Neuronal stem cell (in vitro differentiated cells): ENCODE measurements around the gene ELMO1.

Experiments used
- DNase-seq: peaks from one replicate; pipeline ENCODE4 v3.0.0-alpha.2; 2013; ENCODE audit warnings: low spot score
- H2AFZ ChIP-seq: one replicate; pipeline ENCODE4 v1.6.1; 2013; ENCODE audit warnings: mild to moderate bottlenecking, low read length, inconsistent platforms
- H2AK5ac ChIP-seq: 2 replicates; pipeline ENCODE4 v1.6.1; 2013; ENCODE audit warnings: low read depth, mild to moderate bottlenecking, inconsistent platforms, low read length, moderate library complexity, mixed read lengths
- H2BK120ac ChIP-seq: 2 replicates; pipeline ENCODE4 v1.6.1; 2013; ENCODE audit warnings: low read depth, mild to moderate bottlenecking, inconsistent platforms, low read length, moderate library complexity, mixed read lengths
- H2BK12ac ChIP-seq: one replicate; pipeline ENCODE4 v1.6.1; 2013; ENCODE audit warnings: low read length, inconsistent platforms
- H2BK15ac ChIP-seq: 2 replicates; pipeline ENCODE4 v1.6.1; 2013; ENCODE audit warnings: mild to moderate bottlenecking, low read length, inconsistent platforms, mixed read lengths
- H2BK5ac ChIP-seq: one replicate; pipeline ENCODE4 v1.6.1; 2013; ENCODE audit warnings: inconsistent platforms, mild to moderate bottlenecking, low read length, moderate library complexity
- H3K14ac ChIP-seq: one replicate; pipeline ENCODE4 v1.6.1; 2013; ENCODE audit warnings: low read length, inconsistent platforms
- H3K18ac ChIP-seq: 2 replicates; pipeline ENCODE4 v1.6.1; 2013; ENCODE audit warnings: low read length, inconsistent platforms
- H3K23ac ChIP-seq: 2 replicates; pipeline ENCODE4 v1.6.1; 2013; ENCODE audit warnings: low read depth, mild to moderate bottlenecking, mixed read lengths, low read length, inconsistent platforms; ENCODE audit not compliant: poor library complexity
- H3K27ac ChIP-seq: replicated peaks from 3 replicates; pipeline ENCODE4 v1.5.1; 2013; ENCODE audit warnings: low read length, inconsistent platforms
- H3K27me3 ChIP-seq, 3 experiments: 2 replicates each; pipeline ENCODE4 v1.6.1; 2013; ENCODE audit warnings: low read length in 3 of 3, mild to moderate bottlenecking in 2 of 3, inconsistent platforms in 1 of 3, low read depth in 1 of 3, mixed read lengths in 1 of 3, moderate library complexity in 1 of 3; ENCODE audit not compliant: control insufficient read depth in 3 of 3, insufficient read depth in 3 of 3
- H3K36me3 ChIP-seq, 2 donors: replicated peaks in 1 of 2; 2 replicates each; pipeline ENCODE4 v1.6.1; 2013; ENCODE audit warnings: low read length in 2 of 2; ENCODE audit not compliant: control insufficient read depth in 2 of 2, insufficient read depth in 2 of 2
- H3K4ac ChIP-seq: 2 replicates; pipeline ENCODE4 v1.6.1; 2013; ENCODE audit warnings: inconsistent platforms, mild to moderate bottlenecking, low read length, moderate library complexity
- H3K4me1 ChIP-seq, 2 donors: 1 replicate in 1 of 2; 2 replicates in 1 of 2; pipeline ENCODE4 v1.6.1; 2013; ENCODE audit warnings: low read length in 2 of 2, low read depth in 1 of 2; ENCODE audit not compliant: control insufficient read depth in 2 of 2, insufficient read depth in 1 of 2
- H3K4me2 ChIP-seq: one replicate; pipeline ENCODE4 v1.6.1; 2013; ENCODE audit warnings: mild to moderate bottlenecking, low read length, inconsistent platforms; ENCODE audit not compliant: insufficient read depth, poor library complexity, severe bottlenecking
- H3K4me3 ChIP-seq, 2 donors: 2 replicates each; pipeline ENCODE4 v1.5.1; 2013; ENCODE audit warnings: low read length in 2 of 2, mild to moderate bottlenecking in 2 of 2, inconsistent platforms in 1 of 2, moderate library complexity in 1 of 2
- H3K79me1 ChIP-seq: one replicate; pipeline ENCODE4 v1.6.1; 2013; ENCODE audit warnings: low read depth, mild to moderate bottlenecking, inconsistent platforms, low read length, moderate library complexity
- H3K9ac ChIP-seq: one replicate; pipeline ENCODE4 v1.6.1; 2013; ENCODE audit warnings: mild to moderate bottlenecking, low read depth, low read length, inconsistent platforms; ENCODE audit not compliant: poor library complexity
- H3K9me3 ChIP-seq, 2 donors: replicated peaks in 1 of 2; 2 replicates each; pipeline versions ENCODE3 to v1.6.1; 2013; ENCODE audit warnings: low read length in 2 of 2, mild to moderate bottlenecking in 2 of 2, inconsistent platforms in 1 of 2, low read depth in 1 of 2, mixed read lengths in 1 of 2, moderate library complexity in 1 of 2; ENCODE audit not compliant: control insufficient read depth in 2 of 2, insufficient read depth in 1 of 2
- H4K8ac ChIP-seq: one replicate; pipeline ENCODE4 v1.6.1; 2013; ENCODE audit warnings: low read depth, mild to moderate bottlenecking, inconsistent platforms, low read length, moderate library complexity
- H4K91ac ChIP-seq: one replicate; pipeline ENCODE4 v1.6.1; 2013; ENCODE audit warnings: low read length, low read depth, mild to moderate bottlenecking, inconsistent platforms; ENCODE audit not compliant: poor library complexity
- WGBS, 2 donors: extraction: QIAGEN DNeasy Blood & Tissue Kit; methylation state at CpG; one replicate each; pipeline ENCODE4 v1.1.7; 2013; ENCODE audit warnings: missing lambda C conversion rate in 2 of 2, mixed read lengths in 1 of 2; ENCODE audit not compliant: insufficient read length in 2 of 2, insufficient replicate concordance in 1 of 2; ENCODE audit errors: extremely low coverage in 2 of 2; 5-methylcytosine and 5-hydroxymethylcytosine counted together

Gene ELMO1

GRCh38 chr7:37048674-37049073 is 400.0 kb downstream of the ELMO1 start:
- WGBS, 2 donors: no CpG with 5 or more reads among the region's 3 CpGs
- no peak for DNase-seq
- no peak overlapping the region for H2BK120ac ChIP-seq
- no peak overlapping the region for H2BK15ac ChIP-seq
- no peak overlapping the region for H3K4me2 ChIP-seq
- no peak overlapping the region for H2BK12ac ChIP-seq
- no peak overlapping the region for H3K23ac ChIP-seq
- no peak overlapping the region for H3K4ac ChIP-seq
- H3K27ac ChIP-seq: no peak overlapping the region
- H3K4me1 ChIP-seq: peaks cover 9 to 18% of the 10 kb centered on the region in 2 donors
- H4K91ac ChIP-seq: no peak overlapping the region
- H3K14ac ChIP-seq: no peak overlapping the region
- H2BK5ac ChIP-seq: no peak overlapping the region
- no peaks in the 10 kb centered on the region for H3K36me3 ChIP-seq
- no peak overlapping the region for H3K18ac ChIP-seq
- H3K9me3 ChIP-seq: no peaks in the 10 kb centered on the region
- no peaks in the 10 kb centered on the region for H3K27me3 ChIP-seq
- H2AFZ ChIP-seq: no peak overlapping the region
- no peak overlapping the region for H2AK5ac ChIP-seq
- H4K8ac ChIP-seq: no peak overlapping the region
- no peak overlapping the region for H3K9ac ChIP-seq
- H3K4me3 ChIP-seq: no peak overlapping the region
- no peaks in the 10 kb centered on the region for H3K79me1 ChIP-seq

GRCh38 chr7:37047260-37047659 is 401.4 kb downstream of the ELMO1 start:
- Histone ChIP-seq H4K91ac (no peak overlapping the region), H3K79me1 (no peaks in the 10 kb centered on the region), H2BK5ac (no peak overlapping the region), H2AK5ac (no peak overlapping the region), H3K4ac (no peak overlapping the region), H3K27ac (no peak overlapping the region), H3K27me3 (no peaks in the 10 kb centered on the region), H3K23ac (no peak overlapping the region), H2AFZ (no peak overlapping the region), H3K9me3 (no peaks in the 10 kb centered on the region), H3K14ac (no peak overlapping the region), H3K36me3 (no peaks in the 10 kb centered on the region), H2BK12ac (no peak overlapping the region), H2BK15ac (no peak overlapping the region), H3K4me1 (peaks cover 9 to 13% of the 10 kb centered on the region in 2 donors), H3K4me2 (no peak overlapping the region), H3K18ac (no peak overlapping the region), H4K8ac (no peak overlapping the region), H2BK120ac (no peak overlapping the region), H3K4me3 (no peak overlapping the region), H3K9ac (no peak overlapping the region)
- WGBS, 2 donors: no CpG with 5 or more reads among the region's 6 CpGs
- DNase-seq: no peak

GRCh38 chr7:37046531-37047079 is 402.1 kb downstream of the ELMO1 start:
- H4K8ac ChIP-seq: no peak overlapping the region
- no peak overlapping the region for H3K14ac ChIP-seq
- H2BK12ac ChIP-seq: no peak overlapping the region
- no peak overlapping the region for H3K4ac ChIP-seq
- H3K27ac ChIP-seq: no peak overlapping the region
- no CpG with 5 or more reads among the region's 2 CpGs for WGBS, 2 donors
- no peak overlapping the region for H3K4me3 ChIP-seq
- H3K4me2 ChIP-seq: no peak overlapping the region
- H3K79me1 ChIP-seq: no peaks in the 10 kb centered on the region
- H3K18ac ChIP-seq: no peak overlapping the region
- H3K9ac ChIP-seq: no peak overlapping the region
- no peaks in the 10 kb centered on the region for H3K27me3 ChIP-seq
- no peak for DNase-seq
- no peaks in the 10 kb centered on the region for H3K9me3 ChIP-seq
- H2BK15ac ChIP-seq: no peak overlapping the region
- H3K4me1 ChIP-seq: peaks cover 7 to 9% of the 10 kb centered on the region in 2 donors
- H2BK5ac ChIP-seq: no peak overlapping the region
- no peak overlapping the region for H3K23ac ChIP-seq
- H2BK120ac ChIP-seq: no peak overlapping the region
- H2AFZ ChIP-seq: no peak overlapping the region
- no peaks in the 10 kb centered on the region for H3K36me3 ChIP-seq
- no peak overlapping the region for H2AK5ac ChIP-seq
- no peak overlapping the region for H4K91ac ChIP-seq

GRCh38 chr7:37045681-37046179 is 402.9 kb downstream of the ELMO1 start:
- no peak overlapping the region for H2AFZ ChIP-seq
- WGBS, 2 donors: no CpG with 5 or more reads among the region's 2 CpGs
- H4K8ac ChIP-seq: no peak overlapping the region
- peaks cover 5 to 9% of the 10 kb centered on the region in 2 donors for H3K4me1 ChIP-seq
- no peak for DNase-seq
- H2BK12ac ChIP-seq: no peak overlapping the region
- no peak overlapping the region for H3K4ac ChIP-seq
- no peak overlapping the region for H2AK5ac ChIP-seq
- H3K4me2 ChIP-seq: no peak overlapping the region
- H2BK120ac ChIP-seq: no peak overlapping the region
- H2BK5ac ChIP-seq: no peak overlapping the region
- no peak overlapping the region for H2BK15ac ChIP-seq
- H3K14ac ChIP-seq: no peak overlapping the region
- H3K18ac ChIP-seq: no peak overlapping the region
- H3K9me3 ChIP-seq: no peaks in the 10 kb centered on the region
- H3K79me1 ChIP-seq: no peaks in the 10 kb centered on the region
- H4K91ac ChIP-seq: no peak overlapping the region
- no peak overlapping the region for H3K4me3 ChIP-seq
- no peaks in the 10 kb centered on the region for H3K36me3 ChIP-seq
- no peak overlapping the region for H3K9ac ChIP-seq
- H3K23ac ChIP-seq: no peak overlapping the region
- no peak overlapping the region for H3K27ac ChIP-seq
- no peaks in the 10 kb centered on the region for H3K27me3 ChIP-seq
